NCI-H446 treated with DMSO at 0.1 percent for 48 hours (cell line): ENCODE measurements around the gene POLD2.

Source experiments
- DNase-seq: peaks from one replicate; lab custom pipeline; 2025; lab: John Stamatoyannopoulos, UW

Gene POLD2

GRCh38 chr7:44101303-44101965 lies 21.9 kb downstream of the POLD2 start:
- DNase-seq = no peak

GRCh38 chr7:44100458-44101302 lies 22.7 kb downstream of the POLD2 start:
- DNase-seq = no peak

- DNase-seq = no peak
Observed at GRCh38 chr7:44099669-44100068, 23.7 kb downstream of the POLD2 start.

GRCh38 chr7:44098092-44099068 lies 25.0 kb downstream of the POLD2 start:
- DNase-seq = no peak

- DNase-seq = no peak
Observed at GRCh38 chr7:44097064-44097932, 26.1 kb downstream of the POLD2 start.

GRCh38 chr7:44096326-44096881 lies 26.9 kb downstream of the POLD2 start:
- no peak for DNase-seq

- no peak for DNase-seq
Observed at GRCh38 chr7:44095781-44096180, 27.6 kb downstream of the POLD2 start.

- no peak for DNase-seq
Observed at GRCh38 chr7:44094883-44095592, 28.3 kb downstream of the POLD2 start.

- DNase-seq = no peak
Observed at GRCh38 chr7:44094365-44094764, 29.0 kb downstream of the POLD2 start.

GRCh38 chr7:44093102-44093641 lies 30.2 kb downstream of the POLD2 start:
- DNase-seq = no peak

GRCh38 chr7:44087911-44088838 lies 35.2 kb downstream of the POLD2 start:
- no peak for DNase-seq

GRCh38 chr7:44086627-44087026 lies 36.7 kb downstream of the POLD2 start:
- no peak for DNase-seq

GRCh38 chr7:44085546-44085945 lies 37.8 kb downstream of the POLD2 start:
- no peak for DNase-seq

GRCh38 chr7:44084701-44085100 lies 38.6 kb downstream of the POLD2 start:
- no peak for DNase-seq

- no peak for DNase-seq
Observed at GRCh38 chr7:44083796-44084195, 39.6 kb downstream of the POLD2 start.

- peak; percentile 98 for DNase-seq
Observed at GRCh38 chr7:44082541-44083207, 40.7 kb downstream of the POLD2 start.

- no peak for DNase-seq
Observed at GRCh38 chr7:44081266-44081748, 42.0 kb downstream of the POLD2 start.

GRCh38 chr7:44080686-44081265 lies 42.6 kb downstream of the POLD2 start:
- no peak for DNase-seq
